ENCODE data around the gene TAS2R1. TPM values are rescaled to one million over a fixed set of nuclear protein-coding genes. Genes with fewer than 3 reads are reported as not detected.
A peak's percentile ranks its signal among the peaks of the same experiment; 100 is the strongest.

The TAS2R1 gene
- total RNA-seq, 1 donor from 2014 or later, result not detected

DNA sequence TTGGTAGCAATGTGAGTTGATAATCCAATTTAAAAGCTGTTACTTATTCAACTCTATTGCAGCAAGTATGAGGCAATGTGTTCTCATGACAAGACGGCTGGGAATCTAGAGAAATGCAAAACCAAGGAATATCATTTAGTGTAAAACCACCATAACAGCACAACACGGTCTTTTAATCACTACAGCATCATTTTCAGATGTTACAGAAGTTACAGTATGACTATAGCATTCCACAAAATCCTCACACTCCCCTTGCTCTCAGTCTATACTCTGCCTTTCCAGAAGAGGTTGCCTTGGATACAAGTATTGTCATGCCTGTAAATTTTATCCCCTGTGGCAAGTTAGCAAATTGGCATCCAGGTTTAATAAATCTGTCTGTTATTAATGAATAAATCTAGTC is 28.6 kb upstream of the TAS2R1 start:
- no peak for DNase-seq (ENCODE audit: extremely low spot score, unreplicated experiment)
- Mint-ChIP-seq H3K27ac (ENCODE audit: unreplicated experiment) (no peak overlapping the region), H3K27me3 (ENCODE audit: unreplicated experiment) (no peaks in the 10 kb centered on the region), H3K36me3 (ENCODE audit: unreplicated experiment) (no peaks in the 10 kb centered on the region), H3K4me1 (ENCODE audit: unreplicated experiment) (peaks cover 54% of the 10 kb centered on the region), H3K9me3 (ENCODE audit: unreplicated experiment) (no peaks in the 10 kb centered on the region), H3K4me3 (ENCODE audit: unreplicated experiment) (no peak overlapping the region)
- TF ChIP-seq, protein P1, sequence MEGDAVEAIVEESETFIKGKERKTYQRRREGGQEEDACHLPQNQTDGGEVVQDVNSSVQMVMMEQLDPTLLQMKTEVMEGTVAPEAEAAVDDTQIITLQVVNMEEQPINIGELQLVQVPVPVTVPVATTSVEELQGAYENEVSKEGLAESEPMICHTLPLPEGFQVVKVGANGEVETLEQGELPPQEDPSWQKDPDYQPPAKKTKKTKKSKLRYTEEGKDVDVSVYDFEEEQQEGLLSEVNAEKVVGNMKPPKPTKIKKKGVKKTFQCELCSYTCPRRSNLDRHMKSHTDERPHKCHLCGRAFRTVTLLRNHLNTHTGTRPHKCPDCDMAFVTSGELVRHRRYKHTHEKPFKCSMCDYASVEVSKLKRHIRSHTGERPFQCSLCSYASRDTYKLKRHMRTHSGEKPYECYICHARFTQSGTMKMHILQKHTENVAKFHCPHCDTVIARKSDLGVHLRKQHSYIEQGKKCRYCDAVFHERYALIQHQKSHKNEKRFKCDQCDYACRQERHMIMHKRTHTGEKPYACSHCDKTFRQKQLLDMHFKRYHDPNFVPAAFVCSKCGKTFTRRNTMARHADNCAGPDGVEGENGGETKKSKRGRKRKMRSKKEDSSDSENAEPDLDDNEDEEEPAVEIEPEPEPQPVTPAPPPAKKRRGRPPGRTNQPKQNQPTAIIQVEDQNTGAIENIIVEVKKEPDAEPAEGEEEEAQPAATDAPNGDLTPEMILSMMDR (IDR thresholded peaks at IDR 0.05), result no peak

- Mint-ChIP-seq H3K9me3 (ENCODE audit: unreplicated experiment) (no peaks in the 10 kb centered on the region), H3K4me3 (ENCODE audit: unreplicated experiment) (no peak overlapping the region), H3K4me1 (ENCODE audit: unreplicated experiment) (peaks cover 60% of the 10 kb centered on the region), H3K27me3 (ENCODE audit: unreplicated experiment) (no peaks in the 10 kb centered on the region), H3K27ac (ENCODE audit: unreplicated experiment) (no peak overlapping the region), H3K36me3 (ENCODE audit: unreplicated experiment) (no peaks in the 10 kb centered on the region)
- TF ChIP-seq, protein P1 (IDR thresholded peaks at IDR 0.05), result no peak
- DNase-seq (ENCODE audit: extremely low spot score, unreplicated experiment), result no peak
Observed at GRCh38 chr5:9657819-9658218, 27.7 kb upstream of the TAS2R1 start.

DNA sequence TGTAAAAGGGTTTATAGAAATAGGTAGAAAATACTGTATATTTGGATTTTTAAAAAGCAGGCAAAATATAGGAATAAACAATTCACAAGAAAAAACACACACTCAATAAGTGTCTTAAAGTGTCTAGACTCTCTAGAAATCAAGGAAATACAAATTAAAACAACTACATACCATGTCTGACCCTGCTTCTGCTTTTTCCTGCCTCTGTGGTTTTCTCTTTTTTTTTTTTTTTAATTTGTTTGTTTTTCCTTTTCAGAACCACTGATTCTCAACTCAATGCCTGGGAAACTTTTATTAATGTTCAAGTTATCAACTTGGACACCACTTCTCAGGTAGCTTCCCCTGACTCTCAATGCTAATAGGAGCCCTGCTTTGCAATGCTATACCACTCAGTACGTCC is 25.5 kb upstream of the TAS2R1 start:
- Mint-ChIP-seq H3K27ac (ENCODE audit: unreplicated experiment) (peak overlapping the region; percentile 91), H3K9me3 (ENCODE audit: unreplicated experiment) (peaks cover 3% of the 10 kb centered on the region), H3K36me3 (ENCODE audit: unreplicated experiment) (no peaks in the 10 kb centered on the region), H3K27me3 (ENCODE audit: unreplicated experiment) (no peaks in the 10 kb centered on the region), H3K4me3 (ENCODE audit: unreplicated experiment) (no peak overlapping the region), H3K4me1 (ENCODE audit: unreplicated experiment) (peaks cover 49% of the 10 kb centered on the region)
- no peak for DNase-seq (ENCODE audit: extremely low spot score, unreplicated experiment)
- TF ChIP-seq, protein P1 (IDR thresholded peaks at IDR 0.05), result no peak

- Mint-ChIP-seq H3K27ac (ENCODE audit: unreplicated experiment) (peak overlapping the region; percentile 91), H3K4me1 (ENCODE audit: unreplicated experiment) (peaks cover 49% of the 10 kb centered on the region), H3K27me3 (ENCODE audit: unreplicated experiment) (no peaks in the 10 kb centered on the region), H3K4me3 (ENCODE audit: unreplicated experiment) (peak overlapping the region; percentile 8), H3K9me3 (ENCODE audit: unreplicated experiment) (peaks cover 3% of the 10 kb centered on the region), H3K36me3 (ENCODE audit: unreplicated experiment) (no peaks in the 10 kb centered on the region)
- TF ChIP-seq, protein P1 (IDR thresholded peaks at IDR 0.05), result no peak
- no peak for DNase-seq (ENCODE audit: extremely low spot score, unreplicated experiment)
Observed at GRCh38 chr5:9654886-9655285, 24.7 kb upstream of the TAS2R1 start.

GRCh38 chr5:9653811-9654210 is 23.7 kb upstream of the TAS2R1 start:
- Mint-ChIP-seq H3K4me3 (ENCODE audit: unreplicated experiment) (peak overlapping the region; percentile 9), H3K27ac (ENCODE audit: unreplicated experiment) (peak overlapping the region; percentile 91)
- DNase-seq (ENCODE audit: extremely low spot score, unreplicated experiment), result peak; percentile 86

More at GRCh38 chr5:9653811-9654210, 23.7 kb upstream of the TAS2R1 start:
- no peaks in the 10 kb centered on the region for H3K36me3 Mint-ChIP-seq (ENCODE audit: unreplicated experiment)
- no peaks in the 10 kb centered on the region for H3K27me3 Mint-ChIP-seq (ENCODE audit: unreplicated experiment)
- TF ChIP-seq, protein P1 (IDR thresholded peaks at IDR 0.05), result no peak
- H3K4me1 Mint-ChIP-seq (ENCODE audit: unreplicated experiment), result peaks cover 43% of the 10 kb centered on the region
- peaks cover 3% of the 10 kb centered on the region for H3K9me3 Mint-ChIP-seq (ENCODE audit: unreplicated experiment)

All from osteocyte (in vitro differentiated cells).